ENCODE data around the gene GTF2F2. TPM values are rescaled to one million over a fixed set of nuclear protein-coding genes. Genes with fewer than 3 reads are reported as not detected.

The GTF2F2 gene
- total RNA-seq, 1 donor = 17.2 TPM

DNA sequence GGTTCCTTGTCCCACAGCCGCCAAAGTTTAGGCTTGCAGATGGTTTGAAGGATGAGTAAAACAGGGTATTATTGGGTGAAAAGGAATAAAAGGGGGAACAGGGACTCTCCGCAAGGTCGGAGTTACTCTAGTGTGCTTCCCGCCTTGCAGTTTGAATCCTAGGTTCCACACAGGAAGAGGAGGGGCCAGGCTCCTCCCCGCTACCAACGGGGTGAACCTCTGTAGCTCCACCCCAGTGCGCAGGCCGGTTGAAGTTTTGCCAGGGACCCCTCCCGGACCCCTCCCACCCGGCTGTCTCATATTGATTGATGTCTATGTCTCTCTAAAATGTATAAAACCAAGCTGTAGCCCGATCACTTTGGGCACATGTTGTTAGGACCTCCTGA, 11.6 kb upstream of the GTF2F2 start:
- Histone ChIP-seq H3K27me3 (ENCODE audit: insufficient read depth, low read length) (no peaks in the 10 kb centered on the region), H3K4me3 (ENCODE audit: low read length) (no peak overlapping the region), H3K4me1 (ENCODE audit: insufficient read depth, low read length) (no peaks in the 10 kb centered on the region), H3K9me3 (ENCODE audit: low read depth, low read length) (no peaks in the 10 kb centered on the region)

DNA sequence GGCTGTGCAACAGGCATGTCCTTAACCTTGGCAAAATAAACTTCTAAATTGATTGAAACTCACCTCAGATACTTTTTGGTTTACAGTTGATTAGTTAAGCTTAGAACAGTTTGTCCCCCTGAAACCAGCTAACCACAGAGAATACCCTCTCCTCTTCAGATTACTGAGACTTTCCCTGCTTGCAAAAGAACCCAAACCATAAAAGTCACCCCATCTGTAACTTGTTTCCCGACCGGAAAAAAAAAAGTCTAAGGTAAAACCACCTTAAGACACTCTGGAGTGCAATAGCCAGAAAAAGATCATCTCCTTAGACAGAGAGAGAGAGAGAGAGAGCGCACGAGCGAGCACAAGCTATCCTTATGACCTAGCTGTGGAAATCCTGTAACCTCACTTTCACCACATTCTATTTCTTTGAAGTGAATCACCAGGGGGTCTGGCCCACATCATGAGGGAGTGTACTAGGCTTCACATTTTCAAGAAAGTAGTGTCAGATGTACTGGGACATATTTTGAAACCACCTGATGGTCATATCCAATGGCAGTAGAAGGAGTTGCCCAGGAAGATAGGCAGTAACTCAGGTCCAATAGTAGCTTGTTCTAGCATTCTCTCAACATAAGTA, 11.1 kb upstream of the GTF2F2 start:
- Histone ChIP-seq H3K9me3 (ENCODE audit: low read depth, low read length) (no peaks in the 10 kb centered on the region), H3K4me1 (ENCODE audit: insufficient read depth, low read length) (no peaks in the 10 kb centered on the region), H3K27me3 (ENCODE audit: insufficient read depth, low read length) (no peaks in the 10 kb centered on the region), H3K4me3 (ENCODE audit: low read length) (no peak overlapping the region)

DNA sequence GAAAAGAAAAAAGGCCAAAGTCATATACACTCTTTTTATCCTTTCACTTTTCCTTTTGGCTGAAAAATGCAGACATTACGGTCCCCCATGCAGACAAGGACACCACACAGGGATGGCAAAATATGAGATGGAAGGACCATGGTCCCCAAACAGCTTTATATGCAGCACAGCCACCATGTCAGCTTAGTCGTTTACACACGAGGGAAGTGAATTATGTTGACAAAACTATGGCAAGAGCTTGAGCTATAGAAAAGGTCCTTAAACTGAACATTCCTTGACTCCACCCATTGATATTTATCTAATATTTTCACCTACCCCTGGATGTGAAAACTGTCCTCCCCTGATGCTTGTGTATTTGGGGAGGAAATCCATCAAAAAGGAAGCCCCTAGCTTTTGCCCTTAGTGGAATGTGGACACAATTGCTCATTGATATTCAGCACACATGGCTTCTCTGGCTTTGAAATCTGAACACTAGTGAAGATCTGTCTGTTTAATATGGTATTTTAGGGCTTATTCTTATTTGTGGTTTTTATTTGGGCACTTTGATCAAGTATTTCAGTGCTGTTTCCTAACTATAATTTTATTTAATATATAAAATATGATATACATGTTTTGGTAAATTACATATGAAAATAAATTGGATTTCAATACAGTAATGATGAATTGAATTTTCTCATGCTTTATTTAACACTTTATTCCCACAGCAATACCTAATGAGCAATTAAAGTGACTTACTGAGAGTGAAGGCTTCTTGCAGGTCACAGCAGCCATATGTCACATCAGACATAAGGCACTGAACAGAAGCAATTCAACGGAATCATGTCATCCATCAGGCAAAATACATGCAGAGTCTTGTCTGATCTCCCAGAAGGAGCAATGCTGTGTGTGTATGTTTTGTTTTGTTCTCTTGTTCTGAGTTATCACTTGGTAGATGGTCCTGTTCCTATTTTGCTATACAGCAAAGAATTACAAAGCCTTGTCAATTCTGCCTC, 6.8 kb upstream of the GTF2F2 start:
- no peaks in the 10 kb centered on the region for H3K27me3 ChIP-seq (ENCODE audit: insufficient read depth, low read length)
- H3K4me3 ChIP-seq (ENCODE audit: low read length) = no peak overlapping the region
- H3K9me3 ChIP-seq (ENCODE audit: low read depth, low read length) = no peaks in the 10 kb centered on the region
- H3K4me1 ChIP-seq (ENCODE audit: insufficient read depth, low read length) = no peaks in the 10 kb centered on the region

DNA sequence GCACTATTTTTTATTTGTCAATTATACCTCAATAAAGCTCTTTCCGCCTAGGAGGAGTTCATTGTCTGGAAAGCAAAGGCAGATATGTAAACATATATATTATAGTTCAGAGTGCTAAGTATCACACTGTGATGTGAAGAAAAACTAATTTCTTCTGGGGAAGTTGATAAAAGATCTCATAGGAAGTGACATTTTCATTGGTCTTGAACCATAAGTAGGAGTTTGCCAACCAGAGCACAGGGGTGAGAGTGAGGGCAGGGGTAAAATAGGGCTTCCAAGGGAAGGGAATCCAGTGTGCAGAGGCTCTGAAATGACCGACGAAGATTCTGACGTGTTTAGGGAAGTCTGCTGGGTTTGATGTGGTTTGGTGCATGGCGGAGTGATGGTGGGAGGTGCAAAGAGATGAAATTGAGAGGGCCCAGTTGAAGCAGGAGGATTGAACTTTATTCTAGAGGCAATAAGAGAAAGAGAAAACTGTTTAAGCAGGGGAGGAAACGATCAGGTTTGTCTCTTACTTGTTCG, 780 bp upstream of the GTF2F2 start:
- H3K4me1 ChIP-seq (ENCODE audit: insufficient read depth, low read length) = peaks cover 22% of the 10 kb centered on the region
- H3K9me3 ChIP-seq (ENCODE audit: low read depth, low read length) = no peaks in the 10 kb centered on the region
- no peaks in the 10 kb centered on the region for H3K27me3 ChIP-seq (ENCODE audit: insufficient read depth, low read length)
- H3K4me3 ChIP-seq (ENCODE audit: low read length) = peak overlapping the region; percentile 67

DNA sequence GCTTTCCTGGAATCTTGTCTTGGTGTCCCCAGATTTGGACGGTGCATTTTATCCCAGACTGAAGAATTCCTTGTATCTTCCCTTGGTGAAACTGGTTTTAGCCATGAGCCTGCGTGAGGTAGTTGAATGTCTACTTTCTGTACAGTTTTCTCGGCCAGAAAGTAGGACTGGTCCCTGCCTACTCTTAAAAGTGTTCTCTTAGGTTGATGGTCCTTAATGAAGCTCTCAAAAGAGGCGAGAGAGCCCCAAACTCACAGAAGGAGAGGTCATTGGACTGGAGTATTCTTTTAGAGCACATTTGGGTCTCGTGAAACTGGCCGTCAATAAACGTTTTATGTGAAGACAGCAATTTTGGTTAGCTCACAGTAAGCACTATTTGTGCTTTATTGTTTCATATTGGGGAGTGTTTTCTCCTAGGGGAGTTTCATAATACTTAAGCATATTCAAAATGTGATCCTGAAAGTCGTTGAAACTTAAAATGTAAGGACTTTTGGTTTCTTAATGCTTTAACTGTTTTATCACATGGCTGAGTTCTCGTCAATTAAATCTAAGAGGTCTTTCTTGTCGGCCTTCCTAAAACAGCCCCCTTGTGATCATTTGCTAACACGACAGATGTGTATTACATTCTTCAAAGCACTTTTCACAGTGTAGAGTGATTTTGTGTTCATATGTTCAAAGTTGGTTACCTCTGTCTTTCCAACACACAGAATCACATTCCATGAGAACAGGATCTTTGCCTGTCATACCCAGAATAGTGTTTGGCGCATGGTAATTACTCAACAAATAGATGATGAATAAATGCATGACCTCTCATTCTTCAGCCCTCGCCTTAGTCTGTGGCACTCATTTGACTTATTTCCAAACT, 889 bp downstream of the GTF2F2 start:
- H3K4me1 ChIP-seq (ENCODE audit: insufficient read depth, low read length) = peaks cover 22% of the 10 kb centered on the region
- no peaks in the 10 kb centered on the region for H3K27me3 ChIP-seq (ENCODE audit: insufficient read depth, low read length)
- H3K9me3 ChIP-seq (ENCODE audit: low read depth, low read length) = no peaks in the 10 kb centered on the region
- peak overlapping the region; percentile 67 for H3K4me3 ChIP-seq (ENCODE audit: low read length)

DNA sequence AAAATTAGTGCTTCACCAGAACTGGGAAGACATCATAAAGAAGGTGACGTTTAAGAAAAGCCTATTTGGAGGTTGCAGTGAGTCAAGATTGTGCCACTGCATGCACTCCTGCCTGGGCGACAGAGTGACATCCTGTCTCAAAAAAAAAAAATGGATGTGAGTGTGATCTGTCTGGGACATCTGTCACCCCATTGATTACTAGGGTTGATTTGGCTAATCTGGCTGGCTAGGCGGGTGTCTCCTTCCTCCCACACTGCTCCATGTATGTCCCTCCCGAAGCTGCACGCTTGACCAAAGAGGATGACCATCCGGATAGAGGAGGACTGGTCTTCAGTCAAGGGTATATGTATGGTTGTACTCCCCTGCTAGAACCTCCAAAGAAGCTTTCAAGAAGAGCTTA, 2.6 kb downstream of the GTF2F2 start:
- no peak overlapping the region for H3K4me3 ChIP-seq (ENCODE audit: low read length)
- H3K4me1 ChIP-seq (ENCODE audit: insufficient read depth, low read length) = peaks cover 22% of the 10 kb centered on the region
- no peaks in the 10 kb centered on the region for H3K27me3 ChIP-seq (ENCODE audit: insufficient read depth, low read length)
- H3K9me3 ChIP-seq (ENCODE audit: low read depth, low read length) = no peaks in the 10 kb centered on the region

DNA sequence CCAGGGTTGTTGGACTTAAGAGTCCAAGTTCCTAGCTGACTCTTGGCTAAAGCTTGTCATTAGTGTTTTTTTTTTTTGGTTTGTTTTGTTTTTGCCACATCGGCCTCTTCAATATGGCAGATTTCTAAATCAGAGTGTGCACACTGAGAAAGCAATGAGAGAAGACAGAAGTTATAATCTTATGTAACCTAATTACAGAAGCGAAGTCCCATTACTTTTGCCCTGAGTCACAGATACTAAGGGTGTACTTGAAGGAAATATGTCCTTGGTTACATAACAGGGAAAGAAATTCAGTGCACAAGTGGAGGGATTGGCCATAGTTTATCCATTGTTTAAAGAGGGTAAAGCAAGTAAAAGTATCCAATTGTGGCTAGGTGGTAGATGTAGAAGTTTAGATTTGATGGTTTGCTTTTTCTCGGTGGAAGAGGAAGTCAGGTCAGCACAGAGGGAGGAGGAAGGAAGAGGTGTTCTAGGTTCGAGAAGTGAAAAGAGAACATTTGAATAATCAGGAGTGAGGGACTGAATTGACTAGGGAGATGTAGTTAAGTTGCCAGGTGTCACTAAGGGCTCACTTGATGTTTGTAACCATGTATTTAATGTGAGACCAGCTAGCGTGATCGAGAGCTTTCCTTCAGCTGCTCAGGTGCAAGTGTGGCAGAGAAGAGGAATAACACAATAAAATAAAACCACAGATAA, 12.2 kb downstream of the GTF2F2 start:
- Histone ChIP-seq H3K9me3 (ENCODE audit: low read depth, low read length) (no peaks in the 10 kb centered on the region), H3K4me3 (ENCODE audit: low read length) (no peak overlapping the region), H3K4me1 (ENCODE audit: insufficient read depth, low read length) (peaks cover 17% of the 10 kb centered on the region), H3K27me3 (ENCODE audit: insufficient read depth, low read length) (no peaks in the 10 kb centered on the region)

DNA sequence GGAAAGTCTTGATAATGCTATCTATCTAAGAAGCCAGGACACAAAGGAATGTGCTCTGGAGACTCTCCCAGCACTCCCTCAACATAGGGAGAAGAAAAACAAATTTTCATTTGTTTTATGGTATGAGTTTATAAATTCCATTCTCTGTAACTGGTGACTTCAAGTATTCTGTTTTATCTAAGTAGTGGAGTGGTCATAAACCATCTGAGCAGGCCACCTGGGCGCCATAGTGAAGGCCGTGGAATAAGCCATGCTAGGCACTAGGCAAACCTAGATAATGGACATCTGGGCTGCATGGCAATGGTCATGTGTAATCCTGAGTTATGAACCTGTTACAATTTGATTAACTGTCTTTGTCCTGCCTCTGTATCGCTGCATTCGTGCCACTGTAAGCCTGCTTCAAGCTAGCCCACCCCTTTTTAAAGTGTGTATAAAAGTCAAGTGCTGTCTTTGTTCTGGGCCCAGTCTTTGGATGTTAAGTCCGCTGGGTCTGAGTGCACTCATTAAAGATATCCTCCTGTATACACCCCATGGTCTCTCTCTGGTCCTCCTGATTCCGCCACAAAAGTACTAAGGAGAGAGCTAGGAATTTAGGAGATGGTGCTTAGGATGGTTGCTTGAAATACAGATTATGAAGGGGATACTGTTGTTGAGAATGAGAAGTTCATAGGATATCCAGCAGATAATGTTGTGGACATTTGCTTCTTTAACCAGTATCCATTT, 13.2 kb downstream of the GTF2F2 start:
- no peaks in the 10 kb centered on the region for H3K9me3 ChIP-seq (ENCODE audit: low read depth, low read length)
- H3K4me1 ChIP-seq (ENCODE audit: insufficient read depth, low read length) = peaks cover 17% of the 10 kb centered on the region
- H3K27me3 ChIP-seq (ENCODE audit: insufficient read depth, low read length) = no peaks in the 10 kb centered on the region
- H3K4me3 ChIP-seq (ENCODE audit: low read length) = no peak overlapping the region

DNA sequence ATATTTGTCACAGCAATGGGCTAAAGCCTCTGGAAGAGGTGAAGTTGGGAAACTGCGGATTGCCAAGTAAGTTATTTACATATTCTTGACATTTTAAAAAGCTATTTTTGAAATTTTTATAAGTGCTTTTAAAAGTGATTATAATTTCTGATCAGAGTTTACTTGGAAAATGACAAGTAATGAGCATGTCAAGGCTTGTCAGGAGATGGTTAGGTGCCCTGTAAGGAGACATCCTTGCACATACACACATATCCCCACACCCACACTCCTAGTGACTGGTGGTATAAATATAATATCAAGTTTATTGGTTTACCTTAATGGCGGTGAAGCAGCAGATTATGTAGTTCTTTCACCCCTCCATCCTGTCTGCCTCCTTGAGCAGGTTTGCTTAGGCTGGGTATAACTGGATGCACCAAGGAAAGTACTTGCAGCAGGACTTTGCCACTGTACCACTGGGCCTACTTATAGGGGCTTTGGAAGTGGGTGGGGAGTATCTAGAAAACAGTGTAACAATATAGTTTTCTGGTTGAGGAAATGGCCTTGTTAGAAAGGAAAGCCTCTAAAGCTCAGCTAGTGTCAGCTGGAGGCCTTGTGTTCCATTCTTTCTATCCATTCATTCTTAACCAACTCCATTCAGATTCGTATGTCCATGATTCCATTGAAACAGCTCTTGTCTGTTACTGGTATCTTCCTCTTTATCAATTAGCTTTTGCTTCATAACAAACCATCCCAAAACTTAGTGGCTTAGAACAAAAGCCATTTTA, 16.6 kb downstream of the GTF2F2 start:
- Histone ChIP-seq H3K9me3 (ENCODE audit: low read depth, low read length) (no peaks in the 10 kb centered on the region), H3K4me3 (ENCODE audit: low read length) (no peak overlapping the region), H3K4me1 (ENCODE audit: insufficient read depth, low read length) (peaks cover 11% of the 10 kb centered on the region), H3K27me3 (ENCODE audit: insufficient read depth, low read length) (no peaks in the 10 kb centered on the region)

DNA sequence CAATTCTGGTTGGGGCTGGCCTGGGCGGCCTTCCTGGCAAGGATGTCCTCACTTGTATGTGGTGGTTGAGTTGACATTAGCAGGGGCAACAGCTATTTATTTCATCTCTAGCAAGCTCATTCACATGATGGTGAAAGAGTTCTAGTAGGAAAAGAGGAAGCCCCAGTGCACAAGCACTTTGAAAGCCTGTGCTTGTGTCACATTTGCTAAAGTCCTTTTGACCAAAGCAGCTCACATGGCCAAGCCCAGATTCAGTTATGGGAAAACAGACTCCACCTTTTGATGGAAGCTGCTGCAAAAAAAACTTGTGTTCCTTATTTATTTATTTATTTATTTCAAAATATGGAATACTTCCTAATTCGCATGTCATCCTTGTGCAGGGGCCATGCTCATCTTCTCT, 17.2 kb downstream of the GTF2F2 start:
- Histone ChIP-seq H3K4me1 (ENCODE audit: insufficient read depth, low read length) (peaks cover 5% of the 10 kb centered on the region), H3K4me3 (ENCODE audit: low read length) (no peak overlapping the region), H3K9me3 (ENCODE audit: low read depth, low read length) (no peaks in the 10 kb centered on the region), H3K27me3 (ENCODE audit: insufficient read depth, low read length) (no peaks in the 10 kb centered on the region)

DNA sequence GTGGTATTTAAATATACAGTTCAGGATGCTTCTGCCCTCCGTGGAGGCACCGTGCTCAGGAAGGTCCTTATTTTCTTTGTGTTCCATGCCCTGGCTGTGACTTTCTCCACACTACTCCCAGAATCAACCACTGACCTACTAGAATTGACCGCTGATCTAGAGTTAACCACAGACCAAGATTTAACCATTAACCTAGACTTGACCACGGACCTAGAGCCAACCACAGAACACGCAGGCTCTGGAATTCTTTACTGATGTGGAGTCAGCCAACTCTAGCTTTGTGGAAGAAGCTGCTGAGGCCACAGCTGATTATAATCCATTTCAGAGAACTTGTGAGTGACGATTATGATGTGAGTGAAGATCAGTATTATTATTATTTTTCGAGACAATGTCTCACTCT, 18.0 kb downstream of the GTF2F2 start:
- Histone ChIP-seq H3K4me3 (ENCODE audit: low read length) (no peak overlapping the region), H3K4me1 (ENCODE audit: insufficient read depth, low read length) (no peaks in the 10 kb centered on the region), H3K9me3 (ENCODE audit: low read depth, low read length) (no peaks in the 10 kb centered on the region), H3K27me3 (ENCODE audit: insufficient read depth, low read length) (no peaks in the 10 kb centered on the region)

DNA sequence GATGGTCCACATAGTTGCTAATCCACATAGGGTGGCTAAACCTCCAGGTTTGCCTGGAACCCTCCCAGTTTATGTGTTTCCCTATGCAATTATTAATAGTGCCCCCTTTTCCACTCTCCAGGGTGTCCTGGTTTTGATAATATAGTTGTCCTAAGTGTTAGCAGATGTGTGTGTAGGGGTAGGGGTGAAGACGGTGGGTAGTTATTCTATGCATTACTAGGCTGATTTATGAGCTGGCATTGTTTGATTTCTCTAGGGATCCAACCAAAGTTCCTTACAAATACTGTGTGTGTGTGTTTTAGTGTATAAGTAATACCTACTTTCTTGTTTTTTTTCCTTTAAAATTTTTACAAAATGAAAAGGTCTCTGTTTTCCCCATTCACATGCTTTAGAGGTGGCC, 21.1 kb downstream of the GTF2F2 start:
- no peaks in the 10 kb centered on the region for H3K4me1 ChIP-seq (ENCODE audit: insufficient read depth, low read length)
- no peaks in the 10 kb centered on the region for H3K27me3 ChIP-seq (ENCODE audit: insufficient read depth, low read length)
- H3K9me3 ChIP-seq (ENCODE audit: low read depth, low read length) = no peaks in the 10 kb centered on the region
- no peak overlapping the region for H3K4me3 ChIP-seq (ENCODE audit: low read length)
